SK-N-MC (cell line): ENCODE measurements around the gene SLC27A4.

Experiments
- DNase-seq: peaks from one replicate; pipeline ENCODE4 v3.0.0-alpha.2; 2011; ENCODE audit warnings: low read depth, low spot score
- H3K27ac ChIP-seq: fragments of 200-600 bp; sonication (generic); 2 replicates; pipeline ENCODE4 v1.5.1; 2016; ENCODE audit warnings: mixed run types
- H3K36me3 ChIP-seq: fragments of 200-600 bp; sonication (generic); 2 replicates; pipeline ENCODE4 v1.6.1; 2017; ENCODE audit warnings: antibody characterized with exemption, low read length, mixed read lengths; ENCODE audit not compliant: insufficient read depth
- H3K4me3 ChIP-seq: fragments of 200-600 bp; sonication (generic); 2 replicates; pipeline ENCODE4 v1.5.1; 2016
- H3K9ac ChIP-seq: fragments of 200-600 bp; sonication (generic); 2 replicates; pipeline ENCODE4 v1.8.0; 2017; ENCODE audit warnings: mixed run types, mixed read lengths; ENCODE audit not compliant: insufficient read length
- H3K9me3 ChIP-seq: fragments of 200-600 bp; sonication (generic); 2 replicates; pipeline ENCODE4 v1.6.1; 2017; ENCODE audit warnings: low read depth, mild to moderate bottlenecking, antibody characterized with exemption, low read length, moderate library complexity, mixed read lengths
- EZH2 ChIP-seq: fragments of 200-600 bp; sonication (generic); IDR thresholded peaks from one replicate; pipeline ENCODE4 v1.6.1; 2017; ENCODE audit warnings: antibody characterized with exemption
- FOXP2 ChIP-seq: optimal IDR thresholded peaks from 2 replicates; pipeline ENCODE3; 2011; ENCODE audit warnings: mild to moderate bottlenecking, moderate library complexity; ENCODE audit not compliant: insufficient read depth; ENCODE audit errors: extremely low read length, control extremely low read depth
- POLR2AphosphoS5 ChIP-seq: IDR thresholded peaks from 2 replicates; pipeline ENCODE4 v1.6.1; 2012; ENCODE audit warnings: mild to moderate bottlenecking, low read depth, low read length, borderline replicate concordance

SLC27A4 gene

DNA sequence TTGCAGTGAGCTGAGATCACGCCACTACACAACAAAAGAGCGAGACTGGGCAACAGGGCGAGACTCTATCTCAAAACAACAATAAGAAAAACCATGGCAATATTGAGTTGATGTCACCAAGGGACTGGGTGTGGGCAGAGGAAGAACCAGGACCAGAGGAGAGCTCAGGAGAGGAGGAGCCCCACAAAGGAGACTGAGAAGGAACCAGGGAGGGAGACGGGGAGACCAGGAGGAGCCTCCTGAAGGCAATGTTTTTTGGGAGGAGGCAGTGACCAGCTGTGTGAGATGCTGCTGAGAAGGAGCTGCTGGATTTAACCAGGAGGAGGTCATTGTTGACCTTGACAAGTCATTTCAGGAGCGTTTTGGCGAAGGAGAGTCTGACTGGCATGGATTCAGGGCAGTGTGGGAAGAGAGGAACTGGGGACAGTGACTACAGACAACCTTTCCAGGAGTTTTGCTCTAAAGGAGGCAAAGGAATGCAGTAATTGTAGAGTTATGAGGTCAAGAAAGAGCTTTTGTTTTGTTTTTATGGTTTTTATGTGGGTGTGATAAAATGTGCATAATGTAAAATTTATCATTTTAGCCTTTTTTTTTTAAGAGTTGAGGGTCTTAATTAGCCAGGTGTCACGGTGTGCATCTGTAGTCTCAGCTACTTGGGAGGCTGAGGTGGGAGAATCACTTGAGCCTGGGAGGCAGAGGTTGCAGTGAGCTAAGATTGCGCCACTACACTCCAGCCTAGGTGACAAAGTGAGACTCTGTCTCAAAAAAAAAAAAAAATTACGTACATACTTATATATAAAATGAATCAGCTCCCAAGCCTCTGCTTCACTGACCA lies 36.0 kb upstream of the SLC27A4 start:
- peaks cover 7% of the 10 kb centered on the region; the same call in 1 of the 2 replicates for H3K36me3 ChIP-seq
- no peaks in the 10 kb centered on the region for H3K9me3 ChIP-seq
- DNase-seq = no peak
- 0 out of 2 replicates have a peak overlapping the region, but pooled peaks have one; percentile 13 for H3K27ac ChIP-seq
- no peak overlapping the region for H3K4me3 ChIP-seq
- no peak for TF ChIP-seq FOXP2
- no peak for TF ChIP-seq EZH2
- no peak for TF ChIP-seq POLR2AphosphoS5
- H3K9ac ChIP-seq = no peak overlapping the region

- Histone ChIP-seq H3K9ac (no peak overlapping the region), H3K9me3 (no peaks in the 10 kb centered on the region), H3K4me3 (no peak overlapping the region), H3K36me3 (peaks cover 13% of the 10 kb centered on the region; the same call in 1 of the 2 replicates), H3K27ac (no peak overlapping the region)
- TF ChIP-seq POLR2AphosphoS5 (no peak), FOXP2 (no peak), EZH2 (no peak)
- no peak for DNase-seq
Measured at GRCh38 chr9:128304971-128305288, 35.4 kb upstream of the SLC27A4 start.

DNA sequence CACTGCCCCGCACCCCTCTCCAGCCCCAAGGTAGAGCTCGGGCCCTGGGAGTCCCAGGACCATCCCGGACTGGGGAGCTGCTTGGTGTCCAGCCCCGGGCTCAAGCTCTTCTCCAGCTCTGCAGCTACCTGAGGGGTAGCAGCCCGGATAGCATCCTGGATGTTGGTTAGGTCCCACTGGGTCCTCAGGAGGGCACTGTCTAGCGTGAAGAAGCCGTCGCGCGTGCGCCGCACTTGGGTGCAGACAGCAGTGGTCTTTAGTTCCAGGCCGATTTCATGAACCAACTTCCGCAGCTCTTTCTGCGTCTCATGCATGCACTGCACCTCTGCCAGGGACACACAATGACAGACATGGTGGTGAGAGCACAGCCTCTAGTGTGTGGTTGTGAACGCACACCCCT lies 30.8 kb upstream of the SLC27A4 start:
- Histone ChIP-seq H3K9me3 (no peaks in the 10 kb centered on the region), H3K9ac (no peak overlapping the region), H3K27ac (no peak overlapping the region), H3K36me3 (peaks cover 31% of the 10 kb centered on the region), H3K4me3 (no peak overlapping the region)
- TF ChIP-seq FOXP2 (no peak), POLR2AphosphoS5 (no peak), EZH2 (no peak)
- no peak for DNase-seq

DNA sequence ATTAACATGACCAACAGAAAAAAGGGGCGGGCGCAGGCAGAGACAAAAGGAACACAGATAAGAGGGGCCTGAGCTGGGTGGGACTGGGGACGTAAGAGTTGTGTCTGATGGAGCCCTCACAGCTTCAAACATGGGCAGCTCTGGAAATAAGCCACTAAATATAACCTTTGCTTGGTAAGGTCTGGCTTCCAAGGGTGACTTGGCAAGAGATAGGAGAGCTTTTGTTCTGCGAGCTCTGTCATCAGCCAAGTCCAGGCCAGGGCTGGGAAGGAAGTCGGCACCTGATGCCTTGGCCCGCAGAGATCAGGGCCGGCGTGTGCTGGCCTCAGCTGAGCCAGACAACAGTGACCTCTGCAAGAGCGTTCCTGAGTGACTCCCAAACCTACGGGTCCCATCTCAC lies 29.9 kb upstream of the SLC27A4 start:
- Histone ChIP-seq H3K27ac (no peak overlapping the region), H3K36me3 (peaks cover 38% of the 10 kb centered on the region), H3K9me3 (no peaks in the 10 kb centered on the region), H3K9ac (no peak overlapping the region), H3K4me3 (no peak overlapping the region)
- no peak for TF ChIP-seq POLR2AphosphoS5
- TF ChIP-seq FOXP2 = no peak
- no peak for TF ChIP-seq EZH2
- DNase-seq = no peak

- H3K27ac ChIP-seq = no peak overlapping the region
- no peak for DNase-seq
- H3K4me3 ChIP-seq = no peak overlapping the region
- peaks cover 46% of the 10 kb centered on the region for H3K36me3 ChIP-seq
- no peaks in the 10 kb centered on the region for H3K9me3 ChIP-seq
- TF ChIP-seq EZH2 (no peak), FOXP2 (no peak), POLR2AphosphoS5 (no peak)
- no peak overlapping the region for H3K9ac ChIP-seq
Measured at GRCh38 chr9:128314697-128315096, 25.6 kb upstream of the SLC27A4 start.

GRCh38 chr9:128316421-128316820 lies 23.9 kb upstream of the SLC27A4 start:
- Histone ChIP-seq H3K36me3 (peaks cover 35% of the 10 kb centered on the region; the same call in 1 of the 2 replicates), H3K27ac (no peak overlapping the region), H3K9me3 (no peaks in the 10 kb centered on the region), H3K4me3 (no peak overlapping the region), H3K9ac (no peak overlapping the region)
- DNase-seq = no peak
- no peak for TF ChIP-seq EZH2
- no peak for TF ChIP-seq FOXP2
- TF ChIP-seq POLR2AphosphoS5 = no peak

DNA sequence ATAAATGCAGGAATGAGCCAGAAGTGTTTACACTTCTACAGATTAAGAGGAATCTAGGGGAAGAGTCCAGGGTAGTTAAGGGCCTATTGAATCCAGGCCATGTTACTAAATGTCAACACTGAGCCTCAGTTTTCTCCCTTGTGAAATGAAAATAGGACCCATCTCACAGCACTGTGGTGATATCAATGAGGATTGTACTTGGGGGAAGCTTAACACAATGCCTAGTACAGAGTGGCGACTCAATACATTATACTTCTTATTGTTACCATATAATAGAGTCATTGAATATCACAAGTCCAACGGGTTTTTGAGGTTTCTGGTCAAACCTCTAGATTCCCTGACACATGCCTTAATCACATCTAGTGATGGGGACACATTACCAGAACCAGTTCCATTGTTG lies 22.7 kb upstream of the SLC27A4 start:
- peaks cover 33% of the 10 kb centered on the region; the same call in 1 of the 2 replicates for H3K36me3 ChIP-seq
- no peak overlapping the region for H3K4me3 ChIP-seq
- H3K27ac ChIP-seq = no peak overlapping the region
- no peak overlapping the region for H3K9ac ChIP-seq
- no peak for DNase-seq
- no peaks in the 10 kb centered on the region for H3K9me3 ChIP-seq
- no peak for TF ChIP-seq POLR2AphosphoS5
- no peak for TF ChIP-seq EZH2
- no peak for TF ChIP-seq FOXP2

DNA sequence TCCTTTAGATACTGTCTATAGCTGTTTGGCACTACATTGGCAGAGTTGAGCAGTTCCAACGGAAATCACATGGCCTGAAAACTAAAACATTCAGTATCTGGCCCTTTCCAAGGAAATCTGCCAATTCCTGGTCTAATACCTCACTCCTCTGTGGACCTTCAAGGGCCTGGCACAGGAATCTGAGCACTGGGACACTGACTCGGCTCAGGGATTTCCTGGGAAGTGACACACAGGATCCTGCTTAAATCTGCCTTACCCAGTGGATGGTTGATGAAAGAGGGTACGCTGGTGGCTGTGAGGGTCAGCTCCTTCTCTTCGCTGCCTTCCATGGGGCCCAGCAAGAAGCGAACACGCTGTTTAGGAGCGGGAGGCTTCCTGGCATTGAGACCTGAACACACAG lies 19.0 kb upstream of the SLC27A4 start:
- TF ChIP-seq FOXP2 (no peak), POLR2AphosphoS5 (no peak), EZH2 (no peak)
- DNase-seq = no peak
- Histone ChIP-seq H3K9ac (peak overlapping the region; percentile 98), H3K36me3 (peaks cover 27% of the 10 kb centered on the region; the same call in 1 of the 2 replicates), H3K27ac (no peak overlapping the region), H3K9me3 (no peaks in the 10 kb centered on the region), H3K4me3 (peak overlapping the region; percentile 94)

DNA sequence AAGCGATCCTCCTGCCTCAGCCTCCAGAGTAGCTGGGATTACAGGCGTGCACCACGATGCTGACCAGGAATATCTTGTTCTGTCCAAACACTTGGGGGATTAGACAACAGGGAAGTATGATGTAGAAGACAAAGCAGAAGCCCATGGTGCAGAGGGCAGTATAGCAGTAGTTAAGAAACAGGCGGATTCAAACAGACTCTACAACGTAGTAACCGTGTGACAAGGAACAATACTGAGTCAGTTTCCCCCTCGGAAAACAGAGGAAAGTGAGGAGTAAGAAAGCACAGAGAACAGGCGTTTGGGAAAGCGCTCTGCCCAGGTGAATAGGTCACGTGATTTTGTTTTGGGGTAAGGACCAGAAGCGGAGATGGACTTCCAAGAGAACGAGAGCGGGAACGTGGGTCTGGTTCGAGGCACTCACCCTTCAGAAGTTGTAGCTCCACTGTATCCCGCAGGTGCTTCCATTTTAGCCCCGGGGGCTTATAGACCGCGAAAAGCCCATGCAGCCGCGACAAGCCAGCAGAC lies 18.4 kb upstream of the SLC27A4 start:
- TF ChIP-seq POLR2AphosphoS5 = no peak
- no peak for TF ChIP-seq FOXP2
- TF ChIP-seq EZH2 = no peak

More for the DNA sequence above, 18.4 kb upstream of the SLC27A4 start:
- Histone ChIP-seq H3K36me3 (peaks cover 21% of the 10 kb centered on the region; the same call in 1 of the 2 replicates), H3K4me3 (peak overlapping the region; percentile 94), H3K27ac (no peak overlapping the region), H3K9me3 (no peaks in the 10 kb centered on the region), H3K9ac (peak overlapping the region; percentile 98)
- DNase-seq = no peak
